Fibroblast of the aortic adventitia (primary cell): ENCODE measurements around the gene SH3BP1. TPM values are rescaled to one million over a fixed set of nuclear protein-coding genes. Genes with fewer than 3 reads are reported as not detected.
A peak's percentile ranks its signal among the peaks of the same experiment; 100 is the strongest.

Experiments used
- DNase-seq: peaks from one replicate; pipeline ENCODE4 v3.0.0-alpha.2; 2010; ENCODE audit warnings: low read depth
- H3K4me3 ChIP-seq: 2 replicates; pipeline ENCODE4 v1.5.1; 2011; ENCODE audit warnings: low read depth, mild to moderate bottlenecking, control low read depth, low read length, moderate library complexity
- total RNA-seq: library from RNA; depleted of rRNA; stranded (reverse); fragments of >200 nt; gene quantifications from 2 replicates; pipeline ENCODE4 v1.2.3, GENCODE V29; 2012; ENCODE audit warnings: low replicate concordance
- TF ChIP-seq, protein P1 (sequence below): IDR thresholded peaks from 2 replicates; pipeline ENCODE4 v1.5.1; 2011; ENCODE audit warnings: mild to moderate bottlenecking, low read length, control low read depth, inconsistent platforms; ENCODE audit not compliant: insufficient read depth

The SH3BP1 gene
- total RNA-seq, 1 donor: 4.6 TPM

DNA sequence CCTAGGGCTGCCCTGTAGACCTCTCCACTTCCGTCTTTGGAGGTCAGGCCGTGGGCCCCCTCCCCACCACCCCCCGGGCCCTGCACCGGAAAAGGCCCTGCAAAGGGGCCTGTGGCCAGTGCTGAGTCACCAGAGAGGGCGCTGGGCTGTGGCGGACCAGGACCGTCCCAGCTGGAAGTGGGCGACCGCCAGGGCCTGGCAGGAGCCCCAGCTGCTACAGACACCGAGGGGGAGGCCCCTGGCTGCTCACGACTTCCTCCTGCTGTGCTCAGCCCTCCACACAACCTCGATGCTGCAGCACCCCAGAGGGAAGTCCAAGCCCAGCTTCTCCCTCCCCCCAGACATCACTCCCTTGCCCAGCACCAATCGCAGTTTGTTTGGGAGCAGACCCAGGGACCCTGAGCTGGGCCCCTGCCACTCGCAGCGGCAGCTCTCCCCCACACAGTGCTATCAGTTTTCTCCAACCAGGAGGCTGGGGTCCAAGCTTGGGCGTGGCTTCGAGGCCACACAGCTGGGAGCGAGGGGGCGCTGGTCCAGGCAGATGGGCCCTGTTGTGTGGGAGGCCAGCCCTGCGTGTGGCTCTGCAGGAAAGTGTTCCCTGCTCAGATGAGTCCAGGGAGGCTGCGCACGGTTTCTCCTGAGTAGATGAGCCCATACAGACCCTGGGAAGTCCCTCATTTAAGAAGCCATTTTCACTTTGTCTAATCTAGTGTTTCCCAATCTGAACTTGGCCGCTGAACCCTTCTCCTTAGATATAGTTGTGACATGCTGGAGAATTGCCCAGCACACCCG, 5.6 kb upstream of the SH3BP1 start:
- peak; percentile 91 for DNase-seq
- peak overlapping the region; percentile 37 for H3K4me3 ChIP-seq
- TF ChIP-seq, protein P1, sequence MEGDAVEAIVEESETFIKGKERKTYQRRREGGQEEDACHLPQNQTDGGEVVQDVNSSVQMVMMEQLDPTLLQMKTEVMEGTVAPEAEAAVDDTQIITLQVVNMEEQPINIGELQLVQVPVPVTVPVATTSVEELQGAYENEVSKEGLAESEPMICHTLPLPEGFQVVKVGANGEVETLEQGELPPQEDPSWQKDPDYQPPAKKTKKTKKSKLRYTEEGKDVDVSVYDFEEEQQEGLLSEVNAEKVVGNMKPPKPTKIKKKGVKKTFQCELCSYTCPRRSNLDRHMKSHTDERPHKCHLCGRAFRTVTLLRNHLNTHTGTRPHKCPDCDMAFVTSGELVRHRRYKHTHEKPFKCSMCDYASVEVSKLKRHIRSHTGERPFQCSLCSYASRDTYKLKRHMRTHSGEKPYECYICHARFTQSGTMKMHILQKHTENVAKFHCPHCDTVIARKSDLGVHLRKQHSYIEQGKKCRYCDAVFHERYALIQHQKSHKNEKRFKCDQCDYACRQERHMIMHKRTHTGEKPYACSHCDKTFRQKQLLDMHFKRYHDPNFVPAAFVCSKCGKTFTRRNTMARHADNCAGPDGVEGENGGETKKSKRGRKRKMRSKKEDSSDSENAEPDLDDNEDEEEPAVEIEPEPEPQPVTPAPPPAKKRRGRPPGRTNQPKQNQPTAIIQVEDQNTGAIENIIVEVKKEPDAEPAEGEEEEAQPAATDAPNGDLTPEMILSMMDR: peak; percentile 36

DNA sequence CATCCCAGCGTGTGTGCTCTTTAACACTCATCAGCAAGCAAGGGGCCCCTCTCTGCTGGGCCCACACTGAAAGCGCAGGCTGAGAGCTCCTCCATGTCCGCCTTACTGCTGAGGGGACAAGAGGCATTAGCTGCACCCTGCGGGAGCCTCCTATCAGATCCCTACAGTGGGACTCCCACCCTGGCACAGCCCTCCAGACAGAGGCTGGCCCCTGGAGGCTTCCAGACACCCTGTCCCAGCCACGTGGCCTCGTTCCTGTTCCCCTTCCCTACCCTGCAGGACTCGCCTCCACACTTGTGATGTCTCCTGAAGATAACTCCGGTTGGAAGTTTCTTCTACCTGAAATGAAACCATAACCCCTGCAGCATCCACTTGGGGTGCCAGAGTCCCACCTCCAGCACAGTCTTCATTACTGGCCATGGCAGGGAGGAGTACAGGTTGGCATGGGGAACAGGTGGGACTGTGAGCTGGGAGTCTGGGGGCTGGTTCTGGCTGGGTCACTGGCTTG, 5.0 kb upstream of the SH3BP1 start:
- TF ChIP-seq, protein P1: peak; percentile 14
- peak overlapping the region; percentile 25 for H3K4me3 ChIP-seq
- peak; percentile 11 for DNase-seq

DNA sequence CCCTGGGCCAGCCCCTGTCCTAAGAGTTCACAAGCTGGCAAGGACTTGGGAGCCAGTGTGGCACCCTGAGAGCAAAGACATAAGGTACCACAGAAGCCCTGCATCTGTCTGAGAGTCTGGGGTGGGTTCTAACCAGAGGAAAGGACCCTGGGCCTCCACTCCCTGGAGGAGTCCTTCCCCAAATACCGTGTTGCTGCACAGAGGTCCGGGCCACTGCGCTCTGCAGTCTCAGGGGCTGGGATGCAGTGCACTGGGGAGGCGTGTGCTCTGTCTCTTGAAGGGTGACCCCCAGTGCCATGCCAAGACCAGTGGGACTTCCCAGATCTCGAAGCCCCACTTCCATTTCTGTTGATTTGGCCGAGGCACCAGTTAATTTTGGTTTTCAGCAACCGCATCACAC, 4.3 kb upstream of the SH3BP1 start:
- DNase-seq: no peak
- no peak overlapping the region for H3K4me3 ChIP-seq
- TF ChIP-seq, protein P1: no peak

DNA sequence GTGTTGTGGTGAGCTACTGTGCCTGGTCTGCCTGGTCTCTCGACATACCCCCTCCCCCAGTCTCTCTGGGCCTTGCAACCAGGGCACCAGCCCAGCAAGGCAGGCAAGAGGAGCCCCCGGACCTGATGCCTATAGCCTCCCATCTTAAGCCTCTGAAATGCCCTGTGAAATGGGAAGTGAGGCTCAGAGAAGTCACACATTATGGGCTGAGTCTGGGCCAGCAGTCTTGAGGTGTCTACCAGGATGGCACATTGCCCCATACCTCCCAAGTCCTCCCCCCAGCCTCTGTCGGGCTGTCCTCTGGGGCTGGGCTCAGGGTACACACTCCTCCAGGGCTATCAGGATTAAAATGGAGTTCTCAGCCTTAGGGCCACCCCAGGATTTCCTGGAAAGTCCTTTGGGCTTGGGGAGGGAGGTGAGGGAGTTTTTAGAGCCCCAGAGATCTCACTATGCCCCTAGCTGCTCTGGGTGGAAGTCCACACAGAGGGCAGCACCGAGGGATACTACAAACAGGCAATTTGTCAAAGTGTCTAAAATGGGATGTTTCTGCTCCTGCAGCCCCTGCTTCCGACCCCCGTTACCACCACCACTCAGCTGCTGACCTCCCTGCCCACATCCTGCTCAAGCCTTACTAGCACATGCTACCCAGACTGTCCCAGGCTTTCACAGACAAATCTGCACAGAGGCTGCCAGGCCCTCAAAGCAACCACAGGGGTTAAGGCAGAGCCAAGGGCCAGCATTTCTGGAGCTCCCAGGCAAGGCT, 3.1 kb upstream of the SH3BP1 start:
- TF ChIP-seq, protein P1: peak; percentile 44
- H3K4me3 ChIP-seq: no peak overlapping the region
- peak; percentile 58 for DNase-seq

DNA sequence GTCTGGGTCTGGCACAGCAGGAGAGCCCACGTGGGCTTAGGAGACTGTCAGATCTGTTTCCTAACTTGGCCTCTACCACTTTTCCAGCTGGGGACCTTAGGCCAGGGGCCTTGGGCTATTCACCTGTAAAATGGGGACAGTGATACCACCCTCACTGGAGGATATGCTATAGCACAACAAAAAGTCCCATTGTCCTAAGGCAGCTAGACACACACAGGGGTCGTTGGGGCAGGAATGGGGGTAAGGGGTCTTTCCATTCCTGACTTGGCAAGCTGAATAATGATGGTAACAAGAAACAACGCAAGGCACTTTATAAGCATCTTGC, 2.6 kb upstream of the SH3BP1 start:
- H3K4me3 ChIP-seq: no peak overlapping the region
- TF ChIP-seq, protein P1: no peak
- DNase-seq: no peak

DNA sequence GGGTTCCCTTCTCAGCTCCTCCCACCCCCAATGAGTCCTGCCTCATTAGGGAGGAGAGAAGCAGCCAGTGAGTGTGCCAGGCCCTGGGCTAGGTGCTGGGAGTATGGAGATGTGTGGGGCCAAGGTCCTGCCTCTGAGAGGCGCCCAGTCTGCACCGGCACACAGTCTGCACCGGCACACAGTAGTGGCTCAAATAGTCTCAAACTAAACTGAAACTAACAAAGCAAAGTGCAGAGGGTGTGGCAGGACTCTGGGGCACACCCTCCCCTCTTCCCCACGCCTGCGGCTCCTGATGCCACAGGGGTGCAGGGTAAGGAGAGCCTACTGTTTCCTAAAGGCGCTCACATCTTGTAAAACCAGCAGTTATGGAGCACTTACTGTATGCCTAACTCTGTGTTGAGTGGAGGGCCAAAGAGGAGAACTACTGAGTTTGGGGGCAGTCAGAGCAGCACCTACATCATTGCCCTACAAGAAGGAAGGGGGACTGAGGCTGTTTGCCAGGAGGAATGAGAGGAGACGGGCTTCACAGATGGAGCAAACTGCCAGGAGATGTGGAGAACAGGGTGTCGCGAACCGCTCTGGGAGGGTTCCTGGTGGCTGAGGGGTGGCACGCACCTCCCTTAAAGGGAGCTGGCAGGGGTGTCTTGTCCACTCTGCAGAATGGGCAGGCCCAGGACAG, 939 bp upstream of the SH3BP1 start:
- DNase-seq: no peak
- TF ChIP-seq, protein P1: no peak
- peak overlapping the region; percentile 5 for H3K4me3 ChIP-seq
